Globus pallidus (tissue), 1 donor: ENCODE measurements around the gene TFDP1.
"Not testable (repeated sequence)": the region's sequence is repeated elsewhere in the genome, so short reads cannot be mapped to it uniquely, and the experiment has no call there.

Experiments
- DNase-seq: peaks from one replicate; pipeline ENCODE4 v3.0.0-alpha.2; 2015; ENCODE audit warnings: low spot score

The TFDP1 gene

GRCh38 chr13:113618455-113618854 lies 33.9 kb downstream of the TFDP1 start:
- no peak for DNase-seq

DNA sequence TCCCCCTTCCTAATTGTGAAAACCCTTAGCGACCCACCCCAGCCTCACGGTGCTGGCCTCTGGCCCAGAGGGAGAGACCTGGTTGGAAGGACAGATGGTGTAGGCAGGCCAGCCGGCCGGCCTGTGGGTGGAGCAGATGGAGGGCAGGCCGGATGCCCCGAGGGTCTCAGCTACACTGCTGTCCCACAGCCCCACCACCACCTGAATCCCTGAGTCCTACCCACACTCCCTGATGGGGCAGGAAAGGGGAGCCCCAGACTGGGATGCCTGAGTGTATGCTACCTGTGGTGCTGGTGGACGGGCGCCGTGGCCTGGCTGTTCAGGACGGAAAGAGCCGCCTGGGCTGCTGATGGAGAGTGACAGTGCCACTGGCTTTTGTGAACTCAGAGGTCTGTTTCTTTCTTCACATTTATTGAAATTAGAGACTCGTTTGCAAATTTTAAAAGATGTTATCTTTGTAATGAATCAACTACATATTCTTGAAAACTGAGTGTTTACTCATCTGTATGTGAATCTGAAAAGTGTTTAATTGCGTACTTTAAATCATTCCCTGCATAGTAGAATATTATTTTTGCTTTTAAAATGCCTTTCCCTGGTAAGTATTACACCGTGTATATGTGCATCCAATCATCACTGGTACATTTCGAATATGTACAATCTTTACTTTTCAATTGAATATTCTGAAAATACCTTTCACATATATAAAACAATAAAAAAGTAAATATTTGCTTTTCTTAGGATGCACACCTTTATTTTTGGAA lies 35.7 kb downstream of the TFDP1 start:
- no peak for DNase-seq

DNA sequence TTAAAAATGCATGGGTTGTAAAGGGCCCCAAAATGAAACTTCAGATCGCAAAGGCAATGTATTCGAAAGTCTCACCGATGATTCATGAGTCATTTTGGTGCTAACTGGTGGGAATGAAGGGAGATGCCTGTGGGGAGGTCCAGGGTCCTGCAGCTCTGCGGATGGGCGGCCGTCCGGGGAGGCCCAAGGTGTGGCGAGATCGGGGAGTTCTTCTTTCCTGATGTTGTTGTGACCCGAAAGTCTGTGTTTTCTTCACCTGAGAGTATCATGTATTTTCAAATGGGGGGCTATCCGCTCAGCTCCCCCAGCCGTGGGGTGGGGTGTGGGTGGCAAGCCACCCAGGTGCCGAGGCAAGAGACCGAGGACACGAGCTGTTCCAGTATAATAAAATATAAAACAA lies 36.5 kb downstream of the TFDP1 start:
- no peak for DNase-seq

- not testable (repeated sequence) for DNase-seq
These were observed 36.9 kb downstream of the TFDP1 start for GRCh38 chr13:113621498-113621897.

DNA sequence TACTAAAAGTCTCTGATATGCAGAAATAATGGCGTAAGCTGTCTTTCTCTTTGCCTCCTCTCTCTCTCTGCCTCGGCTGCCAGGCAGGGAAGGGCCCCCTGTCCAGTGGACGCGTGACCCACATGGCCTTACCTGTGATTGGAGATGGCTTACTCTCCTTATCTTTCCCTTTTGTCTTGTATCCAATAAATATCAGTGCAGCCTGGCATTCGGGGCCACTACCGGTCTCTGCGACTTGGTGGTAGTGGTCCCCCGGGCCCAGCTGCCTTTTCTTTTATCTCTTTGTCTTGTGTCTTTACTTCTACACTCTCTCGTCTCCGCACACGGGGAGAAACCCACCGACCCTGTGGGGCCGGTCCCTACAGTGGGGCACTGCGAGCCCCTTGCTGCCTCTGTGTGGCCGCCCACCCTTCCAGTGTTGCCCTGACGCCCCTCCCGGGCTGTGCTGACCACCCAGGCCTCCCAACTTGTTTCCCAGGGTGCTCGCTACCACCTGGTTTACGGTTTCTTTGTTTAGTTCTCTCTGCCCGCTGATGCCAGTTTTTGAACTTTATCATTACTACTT lies 37.5 kb downstream of the TFDP1 start:
- DNase-seq, result not testable (repeated sequence)

- DNase-seq, result no peak
These were observed 38.4 kb downstream of the TFDP1 start for GRCh38 chr13:113622791-113623490.

DNA sequence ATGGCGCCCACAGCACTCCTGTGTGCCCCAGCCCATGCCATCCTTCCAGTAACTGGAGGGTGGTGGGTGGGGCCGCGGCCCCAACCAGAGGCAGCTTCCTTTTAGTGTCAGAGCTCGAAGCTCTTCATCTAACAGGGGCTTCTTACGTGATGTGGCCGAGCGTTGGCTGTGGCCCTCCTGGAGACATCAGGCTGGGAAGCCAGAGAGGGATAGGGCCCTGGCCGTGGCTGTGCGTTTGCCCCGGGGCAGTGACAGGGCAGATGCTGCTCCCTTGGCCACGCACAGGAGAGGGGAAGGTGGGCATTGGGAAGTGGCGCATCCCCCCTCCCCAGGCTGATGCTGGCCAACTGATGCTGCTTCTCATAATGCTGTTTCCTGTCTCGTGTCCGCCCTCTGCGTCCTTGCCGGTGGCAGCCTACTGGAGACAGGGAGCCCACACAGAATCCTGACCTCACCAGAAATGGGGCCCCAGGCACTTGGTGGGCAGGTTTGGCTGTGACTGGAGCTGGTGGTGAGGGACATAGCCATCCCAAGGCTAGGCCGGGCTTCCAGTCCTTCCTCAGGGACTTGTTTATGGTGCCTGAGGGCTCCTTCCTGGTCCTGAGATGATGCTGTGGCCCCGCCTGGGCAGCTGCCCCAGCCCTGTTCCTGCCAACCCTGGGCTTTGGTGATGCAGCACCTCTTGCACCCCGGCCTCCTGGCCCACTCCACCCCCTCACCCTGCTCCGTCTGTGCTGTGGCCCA lies 39.1 kb downstream of the TFDP1 start:
- no peak for DNase-seq

DNA sequence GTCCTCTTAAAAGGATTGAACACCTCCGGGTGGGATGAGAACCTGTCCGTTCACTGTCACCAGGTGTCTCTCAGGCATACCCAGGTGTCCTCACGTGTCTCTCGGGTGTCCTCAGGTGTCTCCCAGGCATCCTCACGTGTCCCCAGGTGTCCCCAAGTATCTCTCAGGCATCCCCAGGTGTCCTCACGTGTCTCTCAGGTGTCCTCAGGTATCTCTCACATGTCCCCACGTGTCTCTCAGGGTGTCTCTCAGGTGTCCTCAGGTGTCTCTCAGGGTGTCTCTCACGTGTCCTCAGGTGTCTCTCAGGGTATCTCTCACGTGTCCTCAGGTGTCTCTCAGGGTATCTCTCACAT lies 39.7 kb downstream of the TFDP1 start:
- DNase-seq, result no peak

GRCh38 chr13:113624640-113625304 lies 40.2 kb downstream of the TFDP1 start:
- DNase-seq, result not testable (repeated sequence)

DNA sequence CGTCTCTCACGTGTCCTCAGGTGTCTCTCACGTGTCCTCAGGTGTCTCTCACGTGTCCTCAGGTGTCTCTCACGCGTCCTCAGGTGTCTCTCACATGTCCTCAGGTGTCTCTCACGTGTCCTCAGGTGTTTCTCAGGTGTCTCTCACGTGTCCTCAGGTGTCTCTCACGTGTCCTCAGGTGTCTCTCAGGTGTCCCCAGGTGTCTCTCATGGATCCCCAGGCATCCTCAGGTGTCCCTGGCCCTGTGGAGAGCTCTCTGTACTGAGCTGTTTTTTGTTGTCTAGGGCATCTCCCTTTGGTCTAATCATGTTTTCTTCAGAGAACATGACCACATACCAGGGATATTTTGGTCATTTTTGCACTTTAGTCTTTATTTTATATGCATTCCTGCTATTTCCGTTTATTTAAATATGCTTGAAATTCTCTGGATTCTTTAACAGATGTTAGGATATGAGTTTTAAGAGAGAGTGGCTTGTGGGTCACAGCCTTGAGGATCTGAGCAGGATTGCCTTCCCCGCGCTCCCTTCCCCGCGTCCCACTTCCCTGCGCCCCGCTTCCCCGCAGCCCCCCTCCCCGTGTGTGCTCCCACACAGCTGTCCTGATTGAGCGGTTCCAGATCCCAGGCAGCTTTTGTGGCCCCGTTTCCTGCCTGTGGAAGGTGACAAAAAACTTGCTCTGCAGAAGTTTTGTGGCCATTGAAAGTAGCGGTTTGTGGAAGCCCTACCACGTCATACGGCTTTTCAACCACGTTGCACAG lies 41.6 kb downstream of the TFDP1 start:
- no peak for DNase-seq

DNA sequence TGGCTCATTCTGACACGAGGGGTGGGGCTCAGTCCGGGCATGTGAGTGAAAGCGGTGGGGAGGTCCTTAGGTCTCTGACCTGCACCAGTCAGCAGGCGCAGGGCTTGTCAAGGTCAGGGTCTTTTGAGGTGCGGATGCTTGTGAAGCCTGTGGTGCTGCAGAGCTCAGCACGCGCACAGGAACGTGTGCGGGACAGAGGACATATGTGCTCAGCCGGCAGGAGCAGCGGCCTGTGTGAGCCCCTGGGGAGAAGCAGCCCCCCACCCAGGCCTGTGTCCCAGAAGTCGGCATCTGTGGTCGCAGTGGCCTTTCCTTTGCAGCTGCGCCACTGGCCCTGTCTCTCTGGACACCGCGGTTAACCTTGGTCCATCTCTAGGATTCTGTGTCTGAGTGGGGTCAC lies 42.6 kb downstream of the TFDP1 start:
- no peak for DNase-seq

DNA sequence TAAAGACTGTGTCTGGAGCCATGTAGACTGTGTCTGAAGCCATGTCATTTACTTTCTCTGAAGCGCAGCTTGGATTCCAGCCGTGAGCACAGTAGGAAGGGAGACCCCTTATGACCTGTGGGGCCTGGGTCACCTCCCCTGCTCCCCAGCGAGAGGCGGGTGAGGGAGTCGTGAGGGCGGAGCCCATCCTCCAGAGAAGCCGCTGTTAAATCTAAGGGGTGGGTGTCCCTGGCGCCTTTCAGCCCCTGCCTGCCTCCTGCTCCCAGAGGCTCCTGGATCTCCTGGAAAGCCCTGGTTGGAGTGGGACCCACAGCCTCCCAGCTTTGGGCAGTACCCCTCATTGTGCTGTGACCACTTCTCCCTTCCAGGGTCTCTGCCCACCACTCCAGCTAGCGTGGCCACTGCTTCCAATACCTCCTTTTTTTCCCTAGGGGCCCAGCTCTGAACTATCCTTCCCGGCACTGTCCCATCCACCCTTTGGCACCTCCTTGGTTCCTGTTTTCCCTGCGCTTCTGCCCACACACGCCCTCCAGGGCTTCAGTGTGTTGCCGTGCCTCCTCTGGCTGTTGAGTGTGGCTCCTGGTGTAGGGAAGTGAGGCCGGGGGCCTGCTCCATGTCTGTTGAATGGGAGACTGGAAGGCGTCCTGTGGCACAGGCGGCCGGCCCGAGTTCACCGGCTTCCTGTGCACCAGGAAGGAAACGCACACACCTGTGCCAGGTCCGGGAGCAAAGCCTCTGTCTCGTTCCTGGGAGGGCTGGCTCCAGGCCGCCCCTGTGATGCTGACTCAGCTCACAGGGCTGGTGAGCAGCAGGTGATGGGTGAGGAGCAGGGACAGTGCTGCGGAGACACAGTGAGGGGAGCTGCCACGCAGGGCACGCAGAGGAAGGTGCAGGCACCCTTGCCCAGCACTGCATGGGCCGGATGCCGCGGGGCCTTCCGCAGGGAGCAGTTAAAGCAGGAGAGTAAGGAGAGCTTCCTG lies 44.0 kb downstream of the TFDP1 start:
- DNase-seq, result no peak

- no peak for DNase-seq
These were observed 45.3 kb downstream of the TFDP1 start for GRCh38 chr13:113629866-113630265.

- no peak for DNase-seq
These were observed 45.7 kb downstream of the TFDP1 start for GRCh38 chr13:113630296-113630695.

GRCh38 chr13:113630804-113631203 lies 46.3 kb downstream of the TFDP1 start:
- no peak for DNase-seq

DNA sequence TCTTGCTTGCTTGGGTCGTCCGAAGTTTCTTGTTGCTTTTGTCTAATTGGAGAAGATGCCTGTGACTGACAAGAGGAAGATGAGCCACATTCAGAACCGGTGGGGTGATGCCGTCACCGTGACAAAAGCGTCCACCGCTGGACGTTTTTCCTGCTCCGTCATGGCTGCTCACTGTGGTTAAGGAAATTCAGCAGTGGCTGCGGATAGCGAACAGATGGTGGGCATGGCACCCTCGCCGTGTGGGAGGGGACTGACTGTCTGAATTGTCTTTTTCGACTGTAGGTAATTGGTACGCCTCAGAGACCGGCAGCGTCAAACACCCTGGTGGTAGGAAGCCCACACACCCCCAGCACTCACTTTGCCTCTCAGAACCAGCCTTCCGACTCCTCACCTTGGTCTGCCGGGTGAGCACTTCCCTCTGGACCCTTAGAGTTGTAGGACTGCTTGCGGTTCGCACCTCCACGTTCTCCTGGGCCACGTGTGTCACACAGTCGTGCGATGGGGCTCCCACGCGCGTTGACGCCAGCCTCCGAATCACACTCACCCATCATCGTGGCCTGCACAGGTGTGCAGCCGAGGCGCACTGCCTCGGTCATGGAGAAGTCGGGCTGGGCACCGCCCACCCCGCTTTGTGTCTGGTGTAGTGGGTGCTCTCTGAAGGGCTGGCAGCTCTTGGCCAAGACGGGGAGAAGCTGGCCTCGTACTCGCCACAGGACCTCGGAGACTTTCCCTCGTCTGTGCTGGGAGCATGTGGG lies 47.0 kb downstream of the TFDP1 start:
- DNase-seq, result no peak

- no peak for DNase-seq
These were observed 48.3 kb downstream of the TFDP1 start for GRCh38 chr13:113632706-113633484.

- DNase-seq, result no peak
These were observed 48.9 kb downstream of the TFDP1 start for GRCh38 chr13:113633485-113633873.
